GM18519 (cell line): ENCODE measurements around the gene FBXO36.
A peak's percentile ranks its signal among the peaks of the same experiment; 100 is the strongest.
"Not testable (repeated sequence)": the region's sequence is repeated elsewhere in the genome, so short reads cannot be mapped to it uniquely, and the experiment has no call there.

Experiments
- ATAC-seq: cut with Tn5 transposase; IDR thresholded peaks from one replicate; pipeline ENCODE4 v1.9.1; 2021; ENCODE audit warnings: mild to moderate bottlenecking, moderate library complexity; ENCODE audit not compliant: unreplicated experiment, low FRiP score

FBXO36 gene

GRCh38 chr2:229956491-229956890 is 34.2 kb downstream of the FBXO36 start:
- ATAC-seq = no peak

GRCh38 chr2:229963596-229963995 is 41.3 kb downstream of the FBXO36 start:
- ATAC-seq = not testable (repeated sequence)

- ATAC-seq = no peak
Measured at GRCh38 chr2:229969921-229970320, 47.6 kb downstream of the FBXO36 start.

GRCh38 chr2:229970406-229970805 is 48.1 kb downstream of the FBXO36 start:
- ATAC-seq = no peak

- no peak for ATAC-seq
Measured at GRCh38 chr2:229971298-229971790, 49.0 kb downstream of the FBXO36 start.

- no peak for ATAC-seq
Measured at GRCh38 chr2:229974266-229974665, 52.0 kb downstream of the FBXO36 start.

GRCh38 chr2:229980431-229981184 is 58.3 kb downstream of the FBXO36 start:
- ATAC-seq = no peak

- no peak for ATAC-seq
Measured at GRCh38 chr2:229993236-229993635, 70.9 kb downstream of the FBXO36 start.

GRCh38 chr2:229996320-229996719 is 74.0 kb downstream of the FBXO36 start:
- ATAC-seq = no peak

- ATAC-seq = no peak
Measured at GRCh38 chr2:229997565-229997964, 75.3 kb downstream of the FBXO36 start.

- peak; percentile 93 for ATAC-seq
Measured at GRCh38 chr2:230000118-230000841, 78.0 kb downstream of the FBXO36 start.

- ATAC-seq = no peak
Measured at GRCh38 chr2:230007931-230008707, 85.8 kb downstream of the FBXO36 start.

GRCh38 chr2:230008708-230009066 is 86.4 kb downstream of the FBXO36 start:
- no peak for ATAC-seq

GRCh38 chr2:230010501-230010900 is 88.2 kb downstream of the FBXO36 start:
- ATAC-seq = no peak

- no peak for ATAC-seq
Measured at GRCh38 chr2:230011617-230012016, 89.3 kb downstream of the FBXO36 start.

- no peak for ATAC-seq
Measured at GRCh38 chr2:230012267-230012884, 90.1 kb downstream of the FBXO36 start.

GRCh38 chr2:230016844-230017243 is 94.5 kb downstream of the FBXO36 start:
- ATAC-seq = no peak

GRCh38 chr2:230018153-230018552 is 95.8 kb downstream of the FBXO36 start:
- ATAC-seq = no peak

- no peak for ATAC-seq
Measured at GRCh38 chr2:230019742-230020141, 97.4 kb downstream of the FBXO36 start.

GRCh38 chr2:230023313-230023712 is 101.0 kb downstream of the FBXO36 start:
- no peak for ATAC-seq

- ATAC-seq = no peak
Measured at GRCh38 chr2:230042195-230042594, 119.9 kb downstream of the FBXO36 start.
